Measurements from ENCODE around the gene CWH43. TPM values are rescaled to one million over a fixed set of nuclear protein-coding genes. Genes with fewer than 3 reads are reported as not detected.
"Not testable (repeated sequence)": the region's sequence is repeated elsewhere in the genome, so short reads cannot be mapped to it uniquely, and the experiment has no call there.

Gene CWH43
- total and polyA plus RNA-seq, 2 donors, result 1.2 to 5.0 TPM

DNA sequence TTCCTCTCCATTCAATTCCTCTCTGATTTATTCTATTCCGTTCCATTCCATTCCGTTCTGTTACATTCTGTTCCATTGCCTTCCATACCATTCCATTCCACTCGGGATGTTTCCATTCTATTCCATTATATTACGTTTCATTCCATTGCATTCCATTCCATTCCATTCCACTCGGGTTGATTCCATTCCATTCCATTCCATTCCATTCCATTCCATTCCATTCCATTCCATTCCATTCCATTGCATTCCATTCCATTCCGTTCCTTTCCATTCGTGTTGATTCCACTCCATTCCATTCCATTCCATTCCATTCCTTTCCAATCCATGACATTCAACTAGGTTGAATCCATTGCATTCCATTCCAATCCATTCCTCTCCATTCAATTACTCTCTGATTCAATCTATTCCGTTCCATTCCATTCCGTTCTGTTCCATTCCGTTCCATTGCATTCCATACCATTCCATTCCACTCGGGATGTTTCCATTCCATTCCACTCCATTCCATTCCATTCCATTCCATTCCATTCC, 106.6 kb downstream of the CWH43 start:
- H3K4me3 ChIP-seq (ENCODE audit: low read depth, low read length); H3K4me1 ChIP-seq (ENCODE audit: insufficient read depth); H3K36me3 ChIP-seq (ENCODE audit: insufficient read depth); H3K27ac ChIP-seq (ENCODE audit: low read depth); DNase-seq (ENCODE audit: extremely low spot score): not testable (repeated sequence)
- WGBS, result 67% methylated on average over 11 of the region's 11 CpGs

DNA sequence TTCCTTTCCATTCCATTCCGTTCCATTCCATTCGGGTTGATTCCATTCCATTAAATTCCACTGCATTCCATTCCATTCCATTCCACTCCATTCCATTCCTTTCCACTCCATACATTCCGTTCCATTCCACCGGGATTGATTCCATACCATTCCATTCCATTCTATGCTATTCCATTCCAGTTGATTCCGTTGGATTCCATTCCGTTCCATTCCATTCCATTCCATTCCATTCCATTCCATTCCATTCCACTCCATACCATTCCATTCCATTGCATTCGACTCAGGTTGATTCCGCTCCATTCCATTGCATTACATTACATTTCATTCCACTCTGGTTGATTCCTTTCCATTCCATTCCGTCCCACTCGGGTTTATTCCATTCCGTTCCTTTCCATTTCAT, 110.1 kb downstream of the CWH43 start:
- not testable (repeated sequence) for H3K36me3 ChIP-seq (ENCODE audit: insufficient read depth); H3K4me3 ChIP-seq (ENCODE audit: low read depth, low read length); H3K4me1 ChIP-seq (ENCODE audit: insufficient read depth); DNase-seq (ENCODE audit: extremely low spot score); H3K27ac ChIP-seq (ENCODE audit: low read depth)
- 73% methylated on average over 11 of the region's 11 CpGs for WGBS

DNA sequence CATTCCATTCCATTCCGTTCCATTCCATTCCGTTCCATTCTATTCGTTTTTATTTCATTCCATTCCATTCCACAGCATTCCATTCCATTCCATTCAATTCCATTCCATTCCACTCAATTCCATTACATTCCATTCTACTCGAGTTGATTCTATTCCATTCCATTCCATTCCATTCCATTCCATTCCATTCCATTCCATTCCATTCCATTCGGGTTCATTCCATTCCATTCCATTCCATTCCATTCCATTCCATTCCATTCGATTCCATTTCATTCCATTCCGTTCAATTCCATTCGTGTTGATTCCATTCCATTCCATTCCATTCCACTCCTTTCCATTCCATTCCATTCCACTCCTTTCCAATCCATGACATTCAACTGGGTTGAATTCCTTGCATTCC, 110.6 kb downstream of the CWH43 start:
- H3K36me3 ChIP-seq (ENCODE audit: insufficient read depth); H3K4me1 ChIP-seq (ENCODE audit: insufficient read depth); DNase-seq (ENCODE audit: extremely low spot score); H3K27ac ChIP-seq (ENCODE audit: low read depth); H3K4me3 ChIP-seq (ENCODE audit: low read depth, low read length): not testable (repeated sequence)
- 50% methylated on average over 8 of the region's 8 CpGs for WGBS

DNA sequence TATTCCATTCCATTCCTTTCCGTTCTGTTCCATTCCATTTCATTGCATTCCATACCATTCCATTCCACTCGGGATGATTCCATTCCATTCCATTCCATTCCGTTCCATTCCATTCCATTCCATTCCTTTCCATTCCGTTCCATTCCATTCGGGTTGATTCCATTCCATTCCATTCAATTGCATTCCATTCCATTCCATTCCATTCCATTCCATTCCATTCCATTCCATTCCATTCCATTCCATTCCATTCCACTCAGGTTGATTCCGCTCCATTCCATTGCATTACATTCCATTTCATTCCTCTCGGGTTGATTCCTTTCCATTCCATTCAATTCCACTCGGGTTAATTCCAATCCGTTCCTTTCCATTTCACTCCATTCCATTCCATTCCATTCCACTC, 111.0 kb downstream of the CWH43 start:
- WGBS, result 59% methylated on average over 9 of the region's 9 CpGs
- H3K4me1 ChIP-seq (ENCODE audit: insufficient read depth); H3K27ac ChIP-seq (ENCODE audit: low read depth); DNase-seq (ENCODE audit: extremely low spot score); H3K4me3 ChIP-seq (ENCODE audit: low read depth, low read length); H3K36me3 ChIP-seq (ENCODE audit: insufficient read depth): not testable (repeated sequence)

DNA sequence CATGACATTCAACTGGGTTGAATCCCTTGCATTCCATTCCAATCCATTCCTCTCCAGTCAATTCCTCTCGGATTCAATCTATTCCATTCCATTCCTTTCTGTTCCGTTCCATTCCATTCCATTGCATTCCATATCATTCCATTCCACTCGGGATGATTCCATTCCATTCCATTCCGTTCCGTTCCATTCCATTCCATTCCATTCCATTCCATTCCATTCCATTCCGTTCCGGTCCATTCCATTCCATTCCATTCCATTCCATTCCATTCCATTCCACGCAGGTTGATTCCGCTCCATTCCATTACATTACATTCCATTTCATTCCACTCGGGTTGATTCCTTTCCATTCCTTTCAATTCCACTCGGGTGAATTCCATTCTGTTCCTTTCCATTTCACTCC, 111.4 kb downstream of the CWH43 start:
- H3K4me1 ChIP-seq (ENCODE audit: insufficient read depth), result not testable (repeated sequence)

DNA sequence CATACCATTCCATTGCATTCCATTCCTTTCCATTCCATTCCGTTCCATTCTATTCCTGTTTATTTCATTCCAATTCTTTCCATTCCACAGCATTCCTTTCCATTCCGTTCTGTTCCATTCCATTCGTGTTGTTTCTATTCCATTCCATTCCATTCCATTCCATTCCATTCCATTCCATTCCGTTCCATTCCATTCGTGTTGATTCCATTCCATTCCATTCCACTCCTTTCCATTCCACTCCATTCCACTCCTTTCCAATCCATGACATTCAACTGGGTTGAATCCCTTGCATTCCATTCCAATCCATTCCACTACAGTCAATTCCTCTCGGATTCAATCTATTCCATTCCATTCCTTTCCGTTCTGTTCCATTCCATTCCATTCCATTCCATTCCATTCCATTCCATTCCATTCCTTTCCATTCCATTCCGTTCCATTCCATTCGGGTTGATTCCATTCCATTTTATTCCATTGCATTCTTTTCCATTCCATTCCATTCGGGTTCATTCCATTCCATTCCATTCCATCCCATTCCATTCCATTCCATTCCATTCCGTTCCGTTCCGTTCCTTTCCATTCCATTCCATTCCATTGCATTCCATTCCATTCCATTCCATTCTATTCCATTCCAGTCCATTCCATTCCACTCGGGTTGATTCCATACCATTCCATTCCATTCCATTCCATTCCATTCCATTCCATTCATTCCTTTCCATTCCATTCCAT, 112.1 kb downstream of the CWH43 start:
- DNase-seq (ENCODE audit: extremely low spot score); H3K27ac ChIP-seq (ENCODE audit: low read depth); H3K36me3 ChIP-seq (ENCODE audit: insufficient read depth); H3K4me1 ChIP-seq (ENCODE audit: insufficient read depth); H3K4me3 ChIP-seq (ENCODE audit: low read depth, low read length): not testable (repeated sequence)
- 63% methylated on average over 14 of the region's 14 CpGs for WGBS

More for the DNA sequence above, 111.4 kb downstream of the CWH43 start:
- DNase-seq (ENCODE audit: extremely low spot score); H3K27ac ChIP-seq (ENCODE audit: low read depth); H3K4me3 ChIP-seq (ENCODE audit: low read depth, low read length); H3K36me3 ChIP-seq (ENCODE audit: insufficient read depth): not testable (repeated sequence)
- WGBS, result 61% methylated on average over 11 of the region's 11 CpGs

DNA sequence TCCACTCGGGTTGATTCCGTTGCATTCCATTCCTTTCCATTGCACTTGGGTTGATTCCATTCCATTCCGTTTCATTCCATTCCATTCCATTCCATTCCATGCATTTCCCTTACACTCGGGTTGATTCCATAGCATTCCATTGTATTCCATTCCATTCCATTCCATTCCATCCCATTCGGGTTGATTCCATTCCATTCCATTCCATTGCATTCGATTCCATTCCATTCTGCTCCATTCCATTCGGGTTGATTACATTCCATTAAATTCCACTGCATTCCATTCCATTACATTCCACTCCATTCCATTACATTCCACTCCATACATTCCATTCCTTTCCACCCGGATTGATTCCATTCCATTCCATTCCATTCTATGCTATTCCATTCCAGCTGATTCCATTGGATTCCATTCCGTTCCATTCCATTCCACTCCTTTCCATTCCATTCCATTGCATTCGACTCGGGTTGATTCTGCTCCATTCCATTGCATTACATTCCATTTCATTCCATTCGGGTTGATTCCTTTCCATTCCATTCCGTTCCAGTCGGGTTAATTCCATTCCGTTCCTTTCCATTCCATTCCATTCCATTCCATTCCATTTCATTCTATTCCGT, 113.9 kb downstream of the CWH43 start:
- DNase-seq (ENCODE audit: extremely low spot score); H3K4me1 ChIP-seq (ENCODE audit: insufficient read depth); H3K36me3 ChIP-seq (ENCODE audit: insufficient read depth); H3K4me3 ChIP-seq (ENCODE audit: low read depth, low read length); H3K27ac ChIP-seq (ENCODE audit: low read depth): not testable (repeated sequence)
- 65% methylated on average over 16 of the region's 16 CpGs for WGBS

DNA sequence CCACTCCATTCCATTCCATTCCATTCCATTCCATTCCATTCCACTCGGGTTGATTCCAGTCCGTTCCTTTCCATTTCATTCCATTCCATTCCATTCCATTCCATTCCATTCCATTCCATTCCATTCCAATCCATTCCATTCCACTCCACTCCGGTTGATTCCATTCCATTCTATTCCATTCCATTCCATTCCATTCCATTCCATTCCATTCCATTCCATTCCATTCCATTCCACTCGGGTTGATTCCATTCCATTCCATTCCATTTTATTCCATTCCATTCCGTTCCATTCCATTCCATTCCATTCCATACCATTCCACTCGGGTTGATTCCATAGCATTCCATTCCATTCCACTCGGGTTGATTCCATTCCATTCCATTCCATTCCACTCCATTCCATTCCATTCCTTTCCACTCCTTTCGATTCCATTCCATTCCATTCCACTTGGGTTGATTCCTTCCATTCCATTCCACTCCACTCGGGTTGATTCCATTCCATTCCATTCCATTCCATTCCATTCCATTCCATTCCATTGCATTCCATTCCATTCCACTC, 116.3 kb downstream of the CWH43 start:
- 68% methylated on average over 8 of the region's 9 CpGs for WGBS
- H3K4me1 ChIP-seq (ENCODE audit: insufficient read depth); DNase-seq (ENCODE audit: extremely low spot score); H3K4me3 ChIP-seq (ENCODE audit: low read depth, low read length); H3K36me3 ChIP-seq (ENCODE audit: insufficient read depth); H3K27ac ChIP-seq (ENCODE audit: low read depth): not testable (repeated sequence)

DNA sequence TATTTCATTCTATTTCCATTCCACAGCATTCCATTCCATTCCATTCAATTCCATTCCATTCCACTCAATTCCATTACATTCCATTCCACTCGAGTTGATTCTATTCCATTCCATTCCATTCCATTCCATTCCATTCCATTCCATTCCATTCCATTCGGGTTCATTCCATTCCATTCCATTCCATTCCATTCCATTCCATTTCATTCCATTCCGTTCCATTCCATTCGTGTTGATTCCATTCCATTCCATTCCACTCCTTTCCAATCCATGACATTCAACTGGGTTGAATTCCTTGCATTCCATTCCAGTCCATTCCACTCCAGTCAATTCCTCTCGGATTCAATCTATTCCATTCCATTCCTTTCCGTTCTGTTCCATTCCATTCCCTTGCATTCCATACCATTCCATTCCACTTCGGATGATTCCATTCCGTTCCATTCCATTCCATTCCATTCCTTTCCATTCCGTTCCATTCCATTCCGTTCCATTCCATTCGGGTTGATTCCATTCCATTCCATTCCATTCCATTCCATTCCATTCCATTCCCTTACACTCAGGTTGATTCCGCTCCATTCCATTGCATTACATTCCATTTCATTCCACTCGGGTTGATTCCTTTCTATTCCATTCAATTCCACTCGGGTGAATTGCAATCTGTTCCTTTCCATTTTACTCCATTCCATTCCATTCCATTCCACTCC, 117.5 kb downstream of the CWH43 start:
- not testable (repeated sequence) for H3K4me3 ChIP-seq (ENCODE audit: low read depth, low read length); DNase-seq (ENCODE audit: extremely low spot score)

DNA sequence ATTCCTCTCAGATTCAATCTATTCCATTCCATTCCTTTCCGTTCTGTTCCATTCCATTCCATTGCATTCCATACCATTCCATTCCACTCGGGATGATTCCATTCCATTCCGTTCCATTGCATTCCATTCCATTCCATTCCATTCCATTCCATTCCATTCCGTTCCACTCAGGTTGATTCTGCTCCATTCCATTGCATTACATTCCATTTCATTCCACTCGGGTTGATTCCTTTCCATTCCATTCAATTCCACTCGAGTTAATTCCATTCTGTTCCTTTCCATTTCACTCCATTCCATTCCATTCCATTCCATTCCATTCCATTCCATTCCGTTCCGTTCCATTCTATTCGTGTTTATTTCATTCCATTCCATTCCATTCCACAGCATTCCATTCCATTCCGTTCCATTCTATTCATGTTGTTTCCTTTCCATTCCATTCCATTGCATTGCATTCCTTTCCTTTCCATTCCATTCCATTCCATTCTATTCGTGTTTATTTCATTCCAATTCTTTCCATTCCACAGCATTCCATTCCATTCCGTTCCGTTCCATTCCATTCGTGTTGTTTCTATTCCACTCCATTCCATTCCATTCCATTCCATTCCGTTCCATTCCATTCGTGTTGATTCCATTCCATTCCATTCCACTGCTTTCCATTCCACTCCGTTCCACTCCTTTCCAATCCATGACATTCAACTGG, 118.3 kb downstream of the CWH43 start:
- not testable (repeated sequence) for H3K27ac ChIP-seq (ENCODE audit: low read depth); H3K36me3 ChIP-seq (ENCODE audit: insufficient read depth); DNase-seq (ENCODE audit: extremely low spot score); H3K4me1 ChIP-seq (ENCODE audit: insufficient read depth); H3K4me3 ChIP-seq (ENCODE audit: low read depth, low read length)
- 56% methylated on average over 17 of the region's 17 CpGs for WGBS

More for the DNA sequence above, 117.5 kb downstream of the CWH43 start:
- WGBS, result 64% methylated on average over 14 of the region's 14 CpGs
- H3K36me3 ChIP-seq (ENCODE audit: insufficient read depth); H3K27ac ChIP-seq (ENCODE audit: low read depth); H3K4me1 ChIP-seq (ENCODE audit: insufficient read depth): not testable (repeated sequence)

DNA sequence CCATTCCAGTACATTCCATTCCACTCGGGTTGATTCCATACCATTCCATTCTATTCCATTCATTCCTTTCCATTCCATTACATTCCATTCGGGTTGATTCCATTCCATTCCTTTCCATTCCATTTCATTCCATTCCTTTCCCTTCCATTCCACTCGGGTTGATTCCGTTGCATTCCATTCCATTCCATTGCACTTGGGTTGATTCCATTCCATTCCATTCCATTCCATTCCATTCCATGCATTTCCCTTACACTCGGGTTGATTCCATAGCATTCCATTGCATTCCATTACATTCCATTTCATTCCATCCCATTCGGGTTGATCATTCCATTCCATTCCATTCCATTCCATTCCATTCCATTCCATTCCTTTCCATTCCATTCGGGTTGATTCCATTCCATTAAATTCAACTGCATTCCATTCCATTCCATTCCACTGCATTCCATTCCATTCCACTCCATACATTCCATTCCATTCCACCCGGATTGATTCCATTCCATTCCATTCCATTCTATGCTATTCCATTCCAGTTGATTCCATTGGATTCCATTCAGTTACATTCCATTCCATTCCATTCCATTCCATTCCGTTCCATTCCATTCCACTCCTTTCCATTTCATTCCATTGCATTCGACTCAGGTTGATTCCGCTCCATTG, 119.3 kb downstream of the CWH43 start:
- H3K4me3 ChIP-seq (ENCODE audit: low read depth, low read length); H3K27ac ChIP-seq (ENCODE audit: low read depth); H3K4me1 ChIP-seq (ENCODE audit: insufficient read depth); DNase-seq (ENCODE audit: extremely low spot score); H3K36me3 ChIP-seq (ENCODE audit: insufficient read depth): not testable (repeated sequence)
- WGBS, result 66% methylated on average over 11 of the region's 11 CpGs

DNA sequence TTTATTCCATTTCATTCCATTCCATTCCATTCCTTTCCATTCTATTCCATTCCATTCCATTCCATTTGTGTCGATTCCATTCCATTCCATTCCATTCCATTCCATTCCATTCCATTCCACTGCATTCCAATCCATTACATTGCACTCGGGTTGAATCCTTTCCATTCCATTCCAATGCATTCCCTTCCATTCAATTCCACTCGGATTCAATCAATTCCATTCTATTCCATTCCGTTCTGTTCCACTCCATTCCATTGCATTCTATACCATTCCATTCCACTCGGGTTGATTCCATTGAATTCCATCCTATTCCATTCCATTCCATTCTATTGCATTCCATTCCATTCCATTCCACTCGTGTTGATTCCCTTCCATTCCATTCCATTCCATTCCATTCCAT, 121.2 kb downstream of the CWH43 start:
- not testable (repeated sequence) for DNase-seq (ENCODE audit: extremely low spot score); H3K27ac ChIP-seq (ENCODE audit: low read depth); H3K4me3 ChIP-seq (ENCODE audit: low read depth, low read length); H3K36me3 ChIP-seq (ENCODE audit: insufficient read depth); H3K4me1 ChIP-seq (ENCODE audit: insufficient read depth)
- 55% methylated on average over 6 of the region's 6 CpGs for WGBS
